HepG2 (cell line): Measurements from ENCODE around the gene RCAN2. TPM values are rescaled to one million over a fixed set of nuclear protein-coding genes. Genes with fewer than 3 reads are reported as not detected.

Experiments
- ATAC-seq: fragments of 200-7000 bp; cut with Tn5 transposase; 3 replicates; pipeline ENCODE4 v1.9.1; 2020; ENCODE audit warnings: mild to moderate bottlenecking, moderate library complexity
- BruUV-seq: library from RNA; stranded (reverse); fragments of 400-500 nt; replicated peaks from 2 replicates; lab custom pipeline; 2021; lab: Mats Ljungman, UMichigan
- CTCF ChIA-PET: fragments of 300-600 bp; formaldehyde crosslinking; extraction: SDS; loops from one replicate; lab custom pipeline; 2021; ENCODE audit warnings: low total read pairs, inconsistent platforms, low intra/inter-chr PET ratio; lab: Yijun Ruan, JAX
- POLR2A ChIA-PET: fragments of 350-600 bp; sonication (Branson Sonifier 250); formaldehyde crosslinking; loops from one replicate; lab custom pipeline; 2020; ENCODE audit warnings: antibody characterized with exemption, inconsistent platforms; lab: Yijun Ruan, JAX
- DNase-seq: peaks from one replicate; pipeline ENCODE4 v3.0.0-alpha.2; 2015; ENCODE audit warnings: low spot score
- FAIRE-seq: peaks from 3 replicates; lab custom pipeline; 2011; peaks lifted over from hg19 to GRCh38; lab: Jason Lieb, UNC
- H2AFZ ChIP-seq: one replicate; pipeline ENCODE4 v1.6.1; 2011; ENCODE audit warnings: low read length, inconsistent platforms
- H3K27ac ChIP-seq: fragments of 300-600 bp; 3 replicates; pipeline ENCODE4 v1.8.0; 2011; ENCODE audit warnings: mixed run types, mild to moderate bottlenecking, mixed read lengths, low read length, inconsistent platforms; ENCODE audit not compliant: insufficient read depth; ENCODE audit errors: extremely low read length
- H3K27me3 ChIP-seq, 2 experiments: fragments of 200-600 bp in 1 of 2; 2 replicates in 1 of 2; 3 replicates in 1 of 2; pipeline versions ENCODE4 v1.6.0 to v1.8.0; 2011; ENCODE audit warnings: low read length in 2 of 2, mild to moderate bottlenecking in 2 of 2, moderate library complexity in 2 of 2, inconsistent platforms in 1 of 2; ENCODE audit not compliant: insufficient read depth in 2 of 2, control insufficient read depth in 1 of 2
- H3K36me3 ChIP-seq, 2 experiments: fragments of 200-600 bp in 1 of 2; replicated peaks in 1 of 2; 2 replicates in 1 of 2; 3 replicates in 1 of 2; pipeline versions ENCODE4 v1.5.1 to v1.8.0; 2011; ENCODE audit warnings: low read length in 2 of 2, inconsistent platforms in 1 of 2; ENCODE audit not compliant: insufficient read depth in 2 of 2, control insufficient read depth in 1 of 2
- H3K4me1 ChIP-seq: 2 replicates; pipeline ENCODE4 v1.5.1; 2012; ENCODE audit warnings: low read length, inconsistent platforms; ENCODE audit not compliant: insufficient read depth
- H3K4me2 ChIP-seq: 2 replicates; pipeline ENCODE4 v1.6.0; 2011; ENCODE audit warnings: low read depth, low read length, inconsistent platforms
- H3K4me3 ChIP-seq, 3 experiments: fragments of 200-600 bp in 1 of 3; sonication (generic), shearing (Covaris generic) in 1 of 3; replicated peaks in 1 of 3; 2 replicates each; pipeline ENCODE4 v1.5.1; 2011 to 2016; ENCODE audit warnings: low read length in 3 of 3, inconsistent platforms in 2 of 3, low read depth in 2 of 3, mild to moderate bottlenecking in 2 of 3, control low read depth in 1 of 3, mixed read lengths in 1 of 3; ENCODE audit not compliant: insufficient read depth in 1 of 3
- H3K79me2 ChIP-seq: one replicate; pipeline ENCODE4 v1.6.1; 2011; ENCODE audit warnings: low read length, inconsistent platforms; ENCODE audit not compliant: insufficient read depth
- H3K9ac ChIP-seq: 2 replicates; pipeline ENCODE4 v1.6.0; 2011; ENCODE audit warnings: mild to moderate bottlenecking, low read depth, low read length, inconsistent platforms; ENCODE audit not compliant: insufficient read depth
- H3K9me3 ChIP-seq: 2 replicates; pipeline ENCODE4 v1.5.1; 2012; ENCODE audit warnings: mild to moderate bottlenecking, low read length
- H4K20me1 ChIP-seq: 2 replicates; pipeline ENCODE4 v1.6.0; 2011; ENCODE audit warnings: inconsistent platforms, mild to moderate bottlenecking, low read length, moderate library complexity; ENCODE audit not compliant: insufficient read depth
- CBFB ChIP-seq: sonication (generic); formaldehyde crosslinking; IDR thresholded peaks from 2 replicates; pipeline ENCODE4 v1.4.0; 2020; ENCODE audit warnings: missing genetic modification reagents
- CCAR2 ChIP-seq: fragments of 200-400 bp; formaldehyde crosslinking; optimal IDR thresholded peaks from 2 replicates; pipeline ENCODE3; 2018; ENCODE audit warnings: low read depth, mild to moderate bottlenecking, low read length, moderate library complexity
- FIP1L1 ChIP-seq: fragments of 200-400 bp; formaldehyde crosslinking; IDR thresholded peaks from 2 replicates; pipeline ENCODE4 v1.6.1; 2018; ENCODE audit warnings: low read depth, mild to moderate bottlenecking, low read length, moderate library complexity, borderline replicate concordance; ENCODE audit not compliant: insufficient read depth
- GZF1 ChIP-seq: sonication (generic); formaldehyde crosslinking; IDR thresholded peaks from 2 replicates; pipeline ENCODE4 v1.5.1; 2020; ENCODE audit warnings: mild to moderate bottlenecking, missing genetic modification reagents
- HNF4A ChIP-seq: sonication (generic); formaldehyde crosslinking; IDR thresholded peaks from 2 replicates; pipeline ENCODE4 v1.4.0; 2020; ENCODE audit warnings: missing genetic modification reagents
- HOXA3 ChIP-seq: sonication (generic); formaldehyde crosslinking; IDR thresholded peaks from 2 replicates; pipeline ENCODE4 v1.5.0; 2020; ENCODE audit warnings: missing genetic modification reagents
- KDM2A ChIP-seq: sonication (generic); formaldehyde crosslinking; IDR thresholded peaks from 2 replicates; pipeline ENCODE4 v1.4.0; 2020; ENCODE audit warnings: low read depth, missing genetic modification reagents, borderline replicate concordance
- NFYB ChIP-seq: sonication (generic); formaldehyde crosslinking; IDR thresholded peaks from 2 replicates; pipeline ENCODE4 v1.4.0; 2020; ENCODE audit warnings: missing genetic modification reagents
- SIX4 ChIP-seq: sonication (generic); formaldehyde crosslinking; IDR thresholded peaks from 2 replicates; pipeline ENCODE4 v1.4.0; 2020; ENCODE audit warnings: missing genetic modification reagents
- TBX2 ChIP-seq: sonication (generic); formaldehyde crosslinking; IDR thresholded peaks from 2 replicates; pipeline ENCODE4 v1.5.0; 2020; ENCODE audit warnings: missing genetic modification reagents, mild to moderate bottlenecking, borderline replicate concordance
- ZKSCAN8 ChIP-seq: IDR thresholded peaks from 2 replicates; pipeline ENCODE4 v1.6.1; 2016; ENCODE audit warnings: borderline replicate concordance, missing genetic modification reagents, missing compliant biosample characterization
- ZNF251 ChIP-seq: sonication (generic); formaldehyde crosslinking; IDR thresholded peaks from 2 replicates; pipeline ENCODE4 v1.9.0; 2021; ENCODE audit warnings: mild to moderate bottlenecking, missing genetic modification reagents
- ZNF792 ChIP-seq: IDR thresholded peaks from 2 replicates; pipeline ENCODE4 v1.6.1; 2016
- WGBS: methylation state at CpG from one replicate; pipeline ENCODE4 v1.1.6; 2017; ENCODE audit warnings: low lambda C conversion rate; 5-methylcytosine and 5-hydroxymethylcytosine counted together
- in situ Hi-C: cut with HindIII; loops from 2 replicates; pipeline ENCODE4 v1.10.0; 2017; ENCODE audit warnings: low pct_unique_long_range_greater_than_20kb; ENCODE audit not compliant: extremely low pct_ligation_motif_present
- intact Hi-C: fragments of 100-400 bp; cut with micrococcal nuclease; formaldehyde crosslinking; loops from one replicate; pipeline ENCODE4 v1.10.0; 2022; ENCODE audit not compliant: unreplicated experiment
- polyA plus RNA-seq, 8 experiments: library from polyadenylated mRNA; depleted of rRNA in 3 of 8; stranded (reverse) in 7 of 8; unstranded in 1 of 8; fragments of >200 nt; fragmentation: Illumina TruSeq in 4 of 8; extraction: Trizol in 4 of 8; gene quantifications; 2 replicates each; pipeline versions ENCODE4 v1.2.1 to v1.2.3, GENCODE V29; 2011 to 2016; ENCODE audit warnings: low read depth in 4 of 8, missing spikeins in 1 of 8, mixed read lengths in 1 of 8; ENCODE audit not compliant: insufficient read depth in 1 of 8
- total RNA-seq, 5 experiments: library from RNA; depleted of rRNA; stranded (reverse); fragments of >200 nt; fragmentation: Illumina TruSeq; extraction: Trizol; gene quantifications; 2 replicates each; pipeline ENCODE4 v1.2.3, GENCODE V29; 2016; ENCODE audit warnings: low read depth in 1 of 5
- TF ChIP-seq, protein P1 (sequence below): sonication (generic); formaldehyde crosslinking; IDR thresholded peaks from 2 replicates; pipeline ENCODE4 v1.4.0; 2020; ENCODE audit warnings: low read depth, missing genetic modification reagents
- TF ChIP-seq, protein P2 (sequence below): sonication (generic); formaldehyde crosslinking; IDR thresholded peaks from 2 replicates; pipeline ENCODE4 v1.4.0; 2020; ENCODE audit warnings: missing genetic modification reagents
- TF ChIP-seq, protein P3 (sequence below): sonication (generic); formaldehyde crosslinking; conservative IDR thresholded peaks from 2 replicates; pipeline ENCODE4 v1.8.0; 2022; ENCODE audit warnings: missing genetic modification reagents
- TF ChIP-seq, protein P4 (sequence below): sonication (generic); formaldehyde crosslinking; IDR thresholded peaks from 2 replicates; pipeline ENCODE4 v1.4.0; 2020; ENCODE audit warnings: mild to moderate bottlenecking, missing genetic modification reagents

The RCAN2 gene
- total and polyA plus RNA-seq, 2 of the 13 experiments (the other 11 are each of a cell fraction or from before 2014, with no cell fraction given) = not detected

DNA sequence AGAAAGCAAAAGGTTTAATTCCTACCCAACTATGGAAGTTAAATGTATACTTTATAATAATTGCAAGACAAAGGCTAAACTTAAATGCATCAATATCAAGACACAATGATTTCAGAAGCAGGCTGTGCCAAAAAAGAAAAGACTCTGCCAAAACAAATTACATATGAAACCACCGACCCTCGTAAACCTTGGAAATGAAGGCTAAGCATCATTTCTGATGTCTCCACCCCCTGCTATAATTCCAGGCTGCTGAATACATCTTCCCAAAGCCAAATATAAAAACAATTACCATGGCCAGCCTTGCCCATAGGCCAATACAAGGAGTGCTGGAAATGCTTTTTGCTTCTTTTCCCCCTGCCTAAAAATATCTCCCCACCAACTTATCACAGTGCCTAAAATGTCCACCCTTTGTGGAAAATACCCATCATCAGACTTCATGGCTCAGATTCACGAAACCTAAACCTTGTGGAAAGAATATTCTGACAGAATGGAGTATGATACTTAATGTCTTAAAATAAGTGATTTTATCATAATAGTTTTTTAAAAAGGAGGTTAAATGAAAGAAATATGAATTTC lies 37.4 kb downstream of the RCAN2 start:
- H3K27me3 ChIP-seq = no peaks in the 10 kb centered on the region
- H3K36me3 ChIP-seq = no peaks in the 10 kb centered on the region
- intact Hi-C loops = no loop called here
- H3K79me2 ChIP-seq = no peaks in the 10 kb centered on the region
- H3K27ac ChIP-seq = no peak overlapping the region
- no peaks in the 10 kb centered on the region; the same call in 1 of the 2 replicates for H3K9me3 ChIP-seq
- H3K4me1 ChIP-seq = no peaks in the 10 kb centered on the region
- no peak for ATAC-seq
- H3K9ac ChIP-seq = no peak overlapping the region
- BruUV-seq = no TSS peak
- no peaks in the 10 kb centered on the region for H4K20me1 ChIP-seq
- POLR2A ChIA-PET = no interaction called here
- FAIRE-seq = no peak
- no peak overlapping the region for H3K4me2 ChIP-seq
- no peak overlapping the region for H3K4me3 ChIP-seq
- in situ Hi-C loops = no loop called here
- under 1% methylated on average over 3 of the region's 3 CpGs for WGBS
- CTCF ChIA-PET = no interaction called here
- H2AFZ ChIP-seq = no peak overlapping the region
- no peak for DNase-seq
- no peak for TF ChIP-seq HOXA3 (CRISPR knock-in tag)
- no peak for TF ChIP-seq GZF1 (CRISPR knock-in tag)
- no peak for TF ChIP-seq ZNF792 (CRISPR knock-in tag)
- TF ChIP-seq SIX4 (CRISPR knock-in tag) = no peak
- TF ChIP-seq KDM2A (CRISPR knock-in tag) = no peak
- TF ChIP-seq, protein P1, sequence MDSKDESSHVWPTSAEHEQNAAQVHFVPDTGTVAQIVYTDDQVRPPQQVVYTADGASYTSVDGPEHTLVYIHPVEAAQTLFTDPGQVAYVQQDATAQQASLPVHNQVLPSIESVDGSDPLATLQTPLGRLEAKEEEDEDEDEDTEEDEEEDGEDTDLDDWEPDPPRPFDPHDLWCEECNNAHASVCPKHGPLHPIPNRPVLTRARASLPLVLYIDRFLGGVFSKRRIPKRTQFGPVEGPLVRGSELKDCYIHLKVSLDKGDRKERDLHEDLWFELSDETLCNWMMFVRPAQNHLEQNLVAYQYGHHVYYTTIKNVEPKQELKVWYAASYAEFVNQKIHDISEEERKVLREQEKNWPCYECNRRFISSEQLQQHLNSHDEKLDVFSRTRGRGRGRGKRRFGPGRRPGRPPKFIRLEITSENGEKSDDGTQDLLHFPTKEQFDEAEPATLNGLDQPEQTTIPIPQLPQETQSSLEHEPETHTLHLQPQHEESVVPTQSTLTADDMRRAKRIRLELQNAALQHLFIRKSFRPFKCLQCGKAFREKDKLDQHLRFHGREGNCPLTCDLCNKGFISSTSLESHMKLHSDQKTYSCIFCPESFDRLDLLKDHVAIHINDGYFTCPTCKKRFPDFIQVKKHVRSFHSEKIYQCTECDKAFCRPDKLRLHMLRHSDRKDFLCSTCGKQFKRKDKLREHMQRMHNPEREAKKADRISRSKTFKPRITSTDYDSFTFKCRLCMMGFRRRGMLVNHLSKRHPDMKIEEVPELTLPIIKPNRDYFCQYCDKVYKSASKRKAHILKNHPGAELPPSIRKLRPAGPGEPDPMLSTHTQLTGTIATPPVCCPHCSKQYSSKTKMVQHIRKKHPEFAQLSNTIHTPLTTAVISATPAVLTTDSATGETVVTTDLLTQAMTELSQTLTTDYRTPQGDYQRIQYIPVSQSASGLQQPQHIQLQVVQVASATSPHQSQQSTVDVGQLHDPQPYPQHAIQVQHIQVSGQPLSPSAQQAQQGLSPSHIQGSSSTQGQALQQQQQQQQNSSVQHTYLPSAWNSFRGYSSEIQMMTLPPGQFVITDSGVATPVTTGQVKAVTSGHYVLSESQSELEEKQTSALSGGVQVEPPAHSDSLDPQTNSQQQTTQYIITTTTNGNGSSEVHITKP (CRISPR knock-in tag) = no peak
- no peak for TF ChIP-seq HNF4A (CRISPR knock-in tag)
- TF ChIP-seq, protein P2, sequence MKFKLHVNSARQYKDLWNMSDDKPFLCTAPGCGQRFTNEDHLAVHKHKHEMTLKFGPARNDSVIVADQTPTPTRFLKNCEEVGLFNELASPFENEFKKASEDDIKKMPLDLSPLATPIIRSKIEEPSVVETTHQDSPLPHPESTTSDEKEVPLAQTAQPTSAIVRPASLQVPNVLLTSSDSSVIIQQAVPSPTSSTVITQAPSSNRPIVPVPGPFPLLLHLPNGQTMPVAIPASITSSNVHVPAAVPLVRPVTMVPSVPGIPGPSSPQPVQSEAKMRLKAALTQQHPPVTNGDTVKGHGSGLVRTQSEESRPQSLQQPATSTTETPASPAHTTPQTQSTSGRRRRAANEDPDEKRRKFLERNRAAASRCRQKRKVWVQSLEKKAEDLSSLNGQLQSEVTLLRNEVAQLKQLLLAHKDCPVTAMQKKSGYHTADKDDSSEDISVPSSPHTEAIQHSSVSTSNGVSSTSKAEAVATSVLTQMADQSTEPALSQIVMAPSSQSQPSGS (CRISPR knock-in tag) = no peak
- TF ChIP-seq, protein P3, sequence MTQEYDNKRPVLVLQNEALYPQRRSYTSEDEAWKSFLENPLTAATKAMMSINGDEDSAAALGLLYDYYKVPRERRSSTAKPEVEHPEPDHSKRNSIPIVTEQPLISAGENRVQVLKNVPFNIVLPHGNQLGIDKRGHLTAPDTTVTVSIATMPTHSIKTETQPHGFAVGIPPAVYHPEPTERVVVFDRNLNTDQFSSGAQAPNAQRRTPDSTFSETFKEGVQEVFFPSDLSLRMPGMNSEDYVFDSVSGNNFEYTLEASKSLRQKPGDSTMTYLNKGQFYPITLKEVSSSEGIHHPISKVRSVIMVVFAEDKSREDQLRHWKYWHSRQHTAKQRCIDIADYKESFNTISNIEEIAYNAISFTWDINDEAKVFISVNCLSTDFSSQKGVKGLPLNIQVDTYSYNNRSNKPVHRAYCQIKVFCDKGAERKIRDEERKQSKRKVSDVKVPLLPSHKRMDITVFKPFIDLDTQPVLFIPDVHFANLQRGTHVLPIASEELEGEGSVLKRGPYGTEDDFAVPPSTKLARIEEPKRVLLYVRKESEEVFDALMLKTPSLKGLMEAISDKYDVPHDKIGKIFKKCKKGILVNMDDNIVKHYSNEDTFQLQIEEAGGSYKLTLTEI = no peak
- TF ChIP-seq ZKSCAN8 (CRISPR knock-in tag) = no peak
- TF ChIP-seq NFYB (CRISPR knock-in tag) = no peak
- TF ChIP-seq CBFB = no peak
- TF ChIP-seq CCAR2 = no peak
- TF ChIP-seq, protein P4, sequence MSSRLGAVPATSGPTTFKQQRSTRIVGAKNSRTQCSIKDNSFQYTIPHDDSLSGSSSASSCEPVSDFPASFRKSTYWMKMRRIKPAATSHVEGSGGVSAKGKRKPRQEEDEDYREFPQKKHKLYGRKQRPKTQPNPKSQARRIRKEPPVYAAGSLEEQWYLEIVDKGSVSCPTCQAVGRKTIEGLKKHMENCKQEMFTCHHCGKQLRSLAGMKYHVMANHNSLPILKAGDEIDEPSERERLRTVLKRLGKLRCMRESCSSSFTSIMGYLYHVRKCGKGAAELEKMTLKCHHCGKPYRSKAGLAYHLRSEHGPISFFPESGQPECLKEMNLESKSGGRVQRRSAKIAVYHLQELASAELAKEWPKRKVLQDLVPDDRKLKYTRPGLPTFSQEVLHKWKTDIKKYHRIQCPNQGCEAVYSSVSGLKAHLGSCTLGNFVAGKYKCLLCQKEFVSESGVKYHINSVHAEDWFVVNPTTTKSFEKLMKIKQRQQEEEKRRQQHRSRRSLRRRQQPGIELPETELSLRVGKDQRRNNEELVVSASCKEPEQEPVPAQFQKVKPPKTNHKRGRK (CRISPR knock-in tag) = no peak
- TF ChIP-seq ZNF251 (CRISPR knock-in tag) = no peak
- no peak for TF ChIP-seq FIP1L1
- no peak for TF ChIP-seq TBX2 (CRISPR knock-in tag)
